H1 (cell line): ENCODE measurements around the gene PKD2. TPM values are rescaled to one million over a fixed set of nuclear protein-coding genes. Genes with fewer than 3 reads are reported as not detected.

Source experiments
- CTCF ChIA-PET: fragments of 300-600 bp; sonication (Branson Sonifier 250); formaldehyde crosslinking; loops from one replicate; lab custom pipeline; 2021; ENCODE audit not compliant: partially characterized antibody; lab: Charles Lee
- POLR2A ChIA-PET: fragments of 300-600 bp; sonication (Branson Sonifier 250); formaldehyde crosslinking; loops from one replicate; lab custom pipeline; 2021; ENCODE audit warnings: inconsistent platforms; ENCODE audit not compliant: partially characterized antibody; lab: Charles Lee
- DNase-seq, 2 experiments: peaks; one replicate each; pipeline versions ENCODE4 v3.0.0 to v3.0.0-alpha.2; 2010 to 2022; ENCODE audit warnings: low spot score in 2 of 2, low read depth in 1 of 2, mixed read lengths in 1 of 2
- FAIRE-seq: peaks from 2 replicates; lab custom pipeline; 2011; peaks lifted over from hg19 to GRCh38; lab: Jason Lieb, UNC
- H2AFZ ChIP-seq: 2 replicates; pipeline ENCODE4 v1.8.1; 2012; ENCODE audit warnings: low read length, inconsistent platforms
- H2AK5ac ChIP-seq: 2 replicates; pipeline ENCODE4 v1.6.1; 2013; ENCODE audit warnings: low read depth, low read length
- H2BK120ac ChIP-seq: replicated peaks from 2 replicates; pipeline ENCODE3; 2013; ENCODE audit warnings: low read depth, low read length, inconsistent platforms
- H2BK12ac ChIP-seq: 2 replicates; pipeline ENCODE4 v1.6.1; 2013; ENCODE audit warnings: low read depth, low read length
- H2BK15ac ChIP-seq: 2 replicates; pipeline ENCODE4 v1.6.1; 2013; ENCODE audit warnings: low read length
- H2BK20ac ChIP-seq: 2 replicates; pipeline ENCODE4 v1.6.1; 2013; ENCODE audit warnings: low read length
- H2BK5ac ChIP-seq: 2 replicates; pipeline ENCODE4 v1.6.1; 2013; ENCODE audit warnings: low read depth, low read length
- H3K14ac ChIP-seq: 2 replicates; pipeline ENCODE4 v1.6.1; 2013; ENCODE audit warnings: inconsistent platforms; ENCODE audit not compliant: insufficient read length
- H3K18ac ChIP-seq: 2 replicates; pipeline ENCODE4 v1.6.1; 2013; ENCODE audit warnings: low read length; ENCODE audit errors: extremely low read depth
- H3K23ac ChIP-seq: 2 replicates; pipeline ENCODE4 v1.6.1; 2013; ENCODE audit warnings: inconsistent platforms; ENCODE audit not compliant: insufficient read length
- H3K23me2 ChIP-seq: 2 replicates; pipeline ENCODE4 v1.6.1; 2013; ENCODE audit warnings: low read depth, low read length
- H3K27ac ChIP-seq: 2 replicates; pipeline ENCODE4 v1.6.1; 2011; ENCODE audit warnings: low read depth, low read length, inconsistent platforms
- H3K27me3 ChIP-seq, 4 experiments: replicated peaks in 1 of 4; 1 replicate in 1 of 4; 2 replicates in 3 of 4; pipeline versions ENCODE4 v1.6.1 to v1.8.1; 2011 to 2013; ENCODE audit warnings: low read length in 3 of 4, mild to moderate bottlenecking in 3 of 4, inconsistent platforms in 2 of 4, mixed read lengths in 2 of 4, moderate library complexity in 1 of 4; ENCODE audit not compliant: control insufficient read depth in 3 of 4, insufficient read depth in 3 of 4; ENCODE audit errors: extremely low read depth in 1 of 4
- H3K36me3 ChIP-seq, 4 experiments: 2 replicates each; pipeline versions ENCODE4 v1.6.1 to v1.8.1; 2011 to 2013; ENCODE audit warnings: mild to moderate bottlenecking in 4 of 4, low read length in 3 of 4, moderate library complexity in 2 of 4, control low read depth in 1 of 4, inconsistent platforms in 1 of 4; ENCODE audit not compliant: insufficient read depth in 4 of 4, control insufficient read depth in 2 of 4
- H3K4ac ChIP-seq: replicated peaks from 2 replicates; pipeline ENCODE3; 2013; ENCODE audit warnings: low read length, low read depth, mixed read lengths, inconsistent platforms; ENCODE audit not compliant: insufficient read length
- H3K4me1 ChIP-seq, 4 experiments: replicated peaks in 1 of 4; 1 replicate in 1 of 4; 2 replicates in 3 of 4; pipeline versions ENCODE4 v1.6.1 to v1.8.1; 2011 to 2013; ENCODE audit warnings: low read length in 3 of 4, inconsistent platforms in 2 of 4, mixed read lengths in 1 of 4; ENCODE audit not compliant: insufficient read depth in 4 of 4, control insufficient read depth in 3 of 4
- H3K4me2 ChIP-seq, 2 experiments: 2 replicates each; pipeline versions ENCODE4 v1.6.1 to v1.8.1; 2011 to 2013; ENCODE audit warnings: low read depth in 2 of 2, low read length in 2 of 2, control low read depth in 1 of 2, inconsistent platforms in 1 of 2, mild to moderate bottlenecking in 1 of 2; ENCODE audit not compliant: insufficient read depth in 1 of 2
- H3K4me3 ChIP-seq, 4 experiments: fragments of 200-600, 300-600 bp in 1 of 4; sonication (generic), shearing (Covaris generic), sonication (Bioruptor Twin) in 1 of 4; 2 replicates each; pipeline versions ENCODE4 v1.5.1 to v1.8.1; 2011 to 2016; ENCODE audit warnings: low read length in 4 of 4, low read depth in 3 of 4, control low read depth in 2 of 4, inconsistent platforms in 2 of 4, mild to moderate bottlenecking in 2 of 4, mixed read lengths in 1 of 4, moderate library complexity in 1 of 4; ENCODE audit not compliant: insufficient read depth in 2 of 4; ENCODE audit errors: extremely low read depth in 1 of 4
- H3K56ac ChIP-seq: replicated peaks from 2 replicates; pipeline ENCODE3; 2013; ENCODE audit warnings: low read depth, mild to moderate bottlenecking, mixed read lengths, low read length, inconsistent platforms; ENCODE audit not compliant: insufficient read length
- H3K79me1 ChIP-seq: 2 replicates; pipeline ENCODE4 v1.6.1; 2013; ENCODE audit warnings: low read depth, low read length, control low read depth
- H3K79me2 ChIP-seq, 2 experiments: 2 replicates each; pipeline versions ENCODE4 v1.6.1 to v1.8.1; 2012 to 2013; ENCODE audit warnings: low read length in 2 of 2, mild to moderate bottlenecking in 2 of 2, inconsistent platforms in 1 of 2; ENCODE audit not compliant: insufficient read depth in 2 of 2, control insufficient read depth in 1 of 2
- H3K9ac ChIP-seq, 4 experiments: replicated peaks in 1 of 4; 1 replicate in 1 of 4; 2 replicates in 3 of 4; pipeline versions ENCODE4 v1.6.1 to v1.8.1; 2011 to 2013; ENCODE audit warnings: low read depth in 3 of 4, low read length in 3 of 4, control low read depth in 2 of 4, mild to moderate bottlenecking in 2 of 4, moderate library complexity in 2 of 4, inconsistent platforms in 1 of 4; ENCODE audit errors: extremely low read depth in 1 of 4
- H3K9me3 ChIP-seq, 2 experiments: 2 replicates each; pipeline versions ENCODE4 v1.6.1 to v1.8.1; 2012 to 2013; ENCODE audit warnings: mild to moderate bottlenecking in 2 of 2, moderate library complexity in 2 of 2, control low read depth in 1 of 2, inconsistent platforms in 1 of 2, low read depth in 1 of 2, low read length in 1 of 2, mixed read lengths in 1 of 2; ENCODE audit not compliant: insufficient read depth in 2 of 2
- H4K20me1 ChIP-seq, 2 experiments: replicated peaks in 1 of 2; 2 replicates each; pipeline versions ENCODE3 to v1.8.1; 2011 to 2013; ENCODE audit warnings: inconsistent platforms in 2 of 2, low read length in 2 of 2, mild to moderate bottlenecking in 1 of 2; ENCODE audit not compliant: insufficient read depth in 2 of 2, control insufficient read depth in 1 of 2
- H4K5ac ChIP-seq: 2 replicates; pipeline ENCODE4 v1.6.1; 2013; ENCODE audit warnings: low read length, low read depth, mixed read lengths, inconsistent platforms; ENCODE audit not compliant: insufficient read length
- H4K8ac ChIP-seq: 2 replicates; pipeline ENCODE4 v1.8.0; 2013; ENCODE audit warnings: mild to moderate bottlenecking, moderate library complexity, low read length, inconsistent platforms; ENCODE audit not compliant: insufficient read depth; ENCODE audit errors: extremely low read depth
- H4K91ac ChIP-seq: replicated peaks from 2 replicates; pipeline ENCODE3; 2013; ENCODE audit warnings: low read length, mixed read lengths, inconsistent platforms; ENCODE audit not compliant: insufficient read length
- BACH1 ChIP-seq: IDR thresholded peaks from 2 replicates; pipeline ENCODE4 v1.6.1; 2012; ENCODE audit warnings: low read length, improper control_type of control experiment
- BCL11A ChIP-seq, 2 experiments: IDR thresholded peaks; one replicate each; pipeline ENCODE4 v1.6.1; 2011; ENCODE audit warnings: low read depth in 2 of 2, low read length in 2 of 2, mild to moderate bottlenecking in 2 of 2
- E2F6 ChIP-seq: IDR thresholded peaks from 2 replicates; pipeline ENCODE4 v1.6.1; 2012; ENCODE audit warnings: inconsistent platforms
- KDM1A ChIP-seq: fragments of 200-600, 300-600 bp; sonication (generic); IDR thresholded peaks from 2 replicates; pipeline ENCODE4 v1.7.1; 2016; ENCODE audit warnings: mild to moderate bottlenecking, low read length, borderline replicate concordance
- NANOG ChIP-seq: IDR thresholded peaks from 2 replicates; pipeline ENCODE4 v1.6.1; 2011; ENCODE audit warnings: low read length, low read depth, mild to moderate bottlenecking, inconsistent platforms; ENCODE audit not compliant: insufficient read depth, poor library complexity, severe bottlenecking
- RFX5 ChIP-seq: IDR thresholded peaks from 2 replicates; pipeline ENCODE4 v1.6.1; 2011; ENCODE audit warnings: low read depth, low read length, improper control_type of control experiment, borderline replicate concordance
- RNF2 ChIP-seq: fragments of 200-900, 300-1000 bp; sonication (generic); IDR thresholded peaks from 2 replicates; pipeline ENCODE4 v1.7.1; 2016; ENCODE audit warnings: borderline replicate concordance, low read depth, mild to moderate bottlenecking, antibody characterized with exemption, low read length; ENCODE audit not compliant: poor library complexity, severe bottlenecking; ENCODE audit errors: missing control alignments
- SIX5 ChIP-seq: IDR thresholded peaks from 2 replicates; pipeline ENCODE4 v1.6.1; 2011; ENCODE audit warnings: mild to moderate bottlenecking, low read depth, low read length
- SP1 ChIP-seq: IDR thresholded peaks from 2 replicates; pipeline ENCODE4 v1.6.1; 2011; ENCODE audit warnings: low read depth, low read length
- TBP ChIP-seq: IDR thresholded peaks from 2 replicates; pipeline ENCODE4 v1.6.1; 2011; ENCODE audit warnings: low read depth, low read length, improper control_type of control experiment
- ZNF274 ChIP-seq: IDR thresholded peaks from 2 replicates; pipeline ENCODE4 v1.7.0; 2012; ENCODE audit warnings: low read length, borderline replicate concordance; ENCODE audit errors: extremely low read depth
- WGBS, 2 experiments: shearing (Covaris generic) in 1 of 2; methylation state at CpG; one replicate each; pipeline versions ENCODE4 v1.1.6 to v1.1.7; 2013 to 2015; ENCODE audit warnings: low lambda C conversion rate in 2 of 2, mixed read lengths in 2 of 2, inconsistent platforms in 1 of 2, low coverage in 1 of 2, missing lambda C conversion rate in 1 of 2; ENCODE audit not compliant: insufficient replicate concordance in 2 of 2, insufficient coverage in 1 of 2, insufficient read length in 1 of 2; ENCODE audit errors: extremely low coverage in 1 of 2, missing lambda C conversion rate in 1 of 2; 5-methylcytosine and 5-hydroxymethylcytosine counted together
- polyA plus RNA-seq, 7 experiments: library from polyadenylated mRNA; depleted of rRNA in 3 of 7; stranded (reverse) in 5 of 7; unstranded in 2 of 7; fragments of >200 nt in 5 of 7; fragments of 200-250 nt in 2 of 7; gene quantifications; 1 replicate in 5 of 7; 2 replicates in 1 of 7; 4 replicates in 1 of 7; pipeline versions ENCODE4 v1.2.1 to v1.2.3, GENCODE V29; 2011 to 2013; ENCODE audit warnings: missing spikeins in 2 of 7, mixed read lengths in 2 of 7
- total RNA-seq: library from RNA; stranded (reverse); fragmentation: NEBNext Ultra II Directional; extraction: Animal tissue kit (Norgen Biotek cat#: 25700); gene quantifications from 2 replicates; pipeline ENCODE4 v1.2.1, GENCODE V29; 2021

Gene PKD2
- total and polyA plus RNA-seq, 2 of the 8 experiments (the other 6 are each of a cell fraction or from before 2014, with no cell fraction given): 16.0 to 32.0 TPM

GRCh38 chr4:88015659-88016295 lies 8.3 kb downstream of the PKD2 start:
- no peak overlapping the region for H3K4ac ChIP-seq
- H2BK15ac ChIP-seq: no peak overlapping the region
- H3K9me3 ChIP-seq: no peaks in the 10 kb centered on the region
- H4K91ac ChIP-seq: no peak overlapping the region
- WGBS, 2 experiments: 84% methylated on average over 10 of the region's 10 CpGs; no CpG with 5 or more reads in 1 of the 2 experiments
- H2BK120ac ChIP-seq: no peak overlapping the region
- peaks cover 6 to 16% of the 10 kb centered on the region in 2 experiments for H4K20me1 ChIP-seq
- no peak overlapping the region for H3K56ac ChIP-seq
- no peak overlapping the region for H3K9ac ChIP-seq
- H3K36me3 ChIP-seq: peaks cover 0 to 12% (median 0%) of the 10 kb centered on the region in 4 experiments; a peak in 1 of 8 replicates
- POLR2A ChIA-PET: interaction anchor here (1.2 kb wide), 1 partner anchor 15 kb away, joined by 4 read pairs; no protein-coding TSS in a partner anchor
- H3K4me1 ChIP-seq: peaks cover 0 to 5% (median 3%) of the 10 kb centered on the region in 4 experiments; a peak in 4 of 7 replicates
- H3K23ac ChIP-seq: no peak overlapping the region
- no peak overlapping the region for H3K27ac ChIP-seq
- no peak for DNase-seq
- H3K4me3 ChIP-seq: no peak overlapping the region
- H3K14ac ChIP-seq: no peak overlapping the region
- H3K79me1 ChIP-seq: peaks cover 10% of the 10 kb centered on the region
- H2BK20ac ChIP-seq: no peak overlapping the region
- H3K4me2 ChIP-seq: no peak overlapping the region
- H3K18ac ChIP-seq: no peak overlapping the region
- H2BK12ac ChIP-seq: no peak overlapping the region
- CTCF ChIA-PET: interaction anchor here (0.6 to 1.9 kb wide), 4 partner anchors 11 to 167 kb away, joined by 3 to 7 read pairs (median 4); no protein-coding TSS in a partner anchor
- H2AK5ac ChIP-seq: no peak overlapping the region
- no peaks in the 10 kb centered on the region for H3K23me2 ChIP-seq
- H3K79me2 ChIP-seq: peaks cover 0 to 85% of the 10 kb centered on the region in 2 experiments; a peak in 3 of 4 replicates
- no peak overlapping the region for H4K8ac ChIP-seq
- no peak overlapping the region for H4K5ac ChIP-seq
- no peak for FAIRE-seq
- TF ChIP-seq ZNF274 (no peak), NANOG (no peak), KDM1A (no peak), SIX5 (no peak), RFX5 (no peak), BACH1 (no peak), E2F6 (no peak), RNF2 (no peak), BCL11A (IDR thresholded peaks at IDR 0.05; ENCODE audit: low read depth in 2 of 2, low read length in 2 of 2) (no peak), SP1 (no peak), TBP (no peak)
- no peaks in the 10 kb centered on the region for H3K27me3 ChIP-seq
- H2AFZ ChIP-seq: no peak overlapping the region
- no peak overlapping the region for H2BK5ac ChIP-seq
